ENCODE measurements around the gene KCNN1. TPM values are rescaled to one million over a fixed set of nuclear protein-coding genes. Genes with fewer than 3 reads are reported as not detected.
"Not testable (repeated sequence)": the region's sequence is repeated elsewhere in the genome, so short reads cannot be mapped to it uniquely, and the experiment has no call there.

Gene KCNN1
- total and polyA plus RNA-seq, 2 experiments from 2014 or later: 2.2 to 29.8 TPM

DNA sequence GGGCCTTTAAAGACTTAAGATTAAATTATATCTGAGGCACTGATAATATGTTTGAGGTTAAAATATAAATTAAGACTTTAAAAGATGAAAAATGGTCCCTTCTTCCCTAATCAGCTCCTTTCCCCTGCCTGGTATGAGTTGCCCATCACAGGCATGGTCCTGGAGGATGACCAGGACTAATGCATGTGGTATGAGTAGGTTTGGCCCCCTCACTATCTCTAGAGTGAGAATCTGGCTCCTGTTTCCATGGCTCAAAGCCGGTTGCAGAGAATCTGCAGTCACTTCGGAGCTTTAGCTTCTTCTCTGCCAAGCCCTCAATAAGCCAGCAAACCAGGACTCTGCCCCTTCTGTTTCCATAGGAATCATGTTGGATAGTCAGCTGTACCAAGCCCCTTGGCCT, 65.2 kb downstream of the KCNN1 start:
- not testable (repeated sequence) for H3K36me3 Mint-ChIP-seq (ENCODE audit: low read depth); H4K20me1 ChIP-seq (replicated peaks; ENCODE audit: insufficient read depth); H3F3A ChIP-seq (replicated peaks; ENCODE audit: low read depth); H2AFZ ChIP-seq; DNase-seq (ENCODE audit: low spot score); H3K4me1 Mint-ChIP-seq; H3K4me3 Mint-ChIP-seq; H3K27me3 Mint-ChIP-seq (ENCODE audit: insufficient read depth, low read depth, poor library complexity); H3K9me3 Mint-ChIP-seq; H3K79me2 ChIP-seq (replicated peaks; ENCODE audit: insufficient read depth); H3K9me2 ChIP-seq (ENCODE audit: insufficient read depth); H3K4me2 ChIP-seq; H3K4me3 ChIP-seq; H3K27ac ChIP-seq (ENCODE audit: low read depth); H3K27me3 ChIP-seq (ENCODE audit: insufficient read depth); H3K36me3 ChIP-seq (ENCODE audit: insufficient read depth); ATAC-seq; H3K27ac Mint-ChIP-seq; H3K4me1 ChIP-seq (ENCODE audit: insufficient read depth)

DNA sequence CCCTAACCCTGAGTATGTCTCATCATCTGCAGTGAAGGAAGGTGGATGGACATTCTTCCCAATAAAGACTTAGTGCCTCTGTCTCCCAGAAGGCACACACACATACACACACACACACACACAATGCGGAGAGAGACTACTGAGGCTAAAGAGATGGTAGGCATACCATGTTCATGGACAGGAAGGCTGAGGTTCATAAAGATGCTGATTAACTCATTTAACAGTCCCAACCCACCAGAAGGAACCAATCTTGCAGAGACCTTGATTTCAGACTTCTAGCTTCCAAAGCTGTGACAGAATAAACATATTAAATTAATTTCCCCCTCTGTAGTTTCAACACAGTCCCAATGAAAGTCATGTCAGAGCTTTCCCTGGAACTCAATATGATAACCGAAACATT, 74.1 kb downstream of the KCNN1 start:
- Mint-ChIP-seq H3K27me3 (ENCODE audit: insufficient read depth, low read depth, poor library complexity) (peaks cover 11% of the 10 kb centered on the region), H3K4me3 (no peak overlapping the region), H3K27ac (no peak overlapping the region), H3K4me1 (peaks cover 7% of the 10 kb centered on the region; the same call in 2 of the 3 replicates), H3K36me3 (ENCODE audit: low read depth) (no peaks in the 10 kb centered on the region), H3K9me3 (no peaks in the 10 kb centered on the region; the same call in 1 of the 3 replicates)
- DNase-seq (ENCODE audit: low spot score): no peak
- H3F3A ChIP-seq (replicated peaks; ENCODE audit: low read depth): no peaks in the 10 kb centered on the region
- no peaks in the 10 kb centered on the region for H3K79me2 ChIP-seq (replicated peaks; ENCODE audit: insufficient read depth)
- no peak overlapping the region for H3K4me3 ChIP-seq
- H3K4me2 ChIP-seq: no peak overlapping the region
- H3K4me1 ChIP-seq (ENCODE audit: insufficient read depth): no peaks in the 10 kb centered on the region
- no peaks in the 10 kb centered on the region for H4K20me1 ChIP-seq (replicated peaks; ENCODE audit: insufficient read depth)
- H3K27me3 ChIP-seq (ENCODE audit: insufficient read depth): no peaks in the 10 kb centered on the region
- no peak for ATAC-seq
- no peaks in the 10 kb centered on the region for H3K9me2 ChIP-seq (ENCODE audit: insufficient read depth)
- H2AFZ ChIP-seq: no peak overlapping the region
- no peaks in the 10 kb centered on the region for H3K36me3 ChIP-seq (ENCODE audit: insufficient read depth)
- H3K27ac ChIP-seq (ENCODE audit: low read depth): no peak overlapping the region
- TF ChIP-seq EZH2phosphoT487 (IDR thresholded peaks at IDR 0.05; ENCODE audit: unreplicated experiment): no peak
- no peak for TF ChIP-seq ETS1 (IDR thresholded peaks at IDR 0.05)
- TF ChIP-seq ZNF462 (CRISPR knock-in tag; IDR thresholded peaks at IDR 0.05): no peak
- TF ChIP-seq JUNB (IDR thresholded peaks at IDR 0.05; ENCODE audit: unreplicated experiment): no peak
- TF ChIP-seq POLR2AphosphoS5 (IDR thresholded peaks at IDR 0.05; ENCODE audit: low read depth): no peak
- TF ChIP-seq EZH2 (IDR thresholded peaks at IDR 0.05; ENCODE audit: low read depth, unreplicated experiment): no peak
- TF ChIP-seq STAT1 (IDR thresholded peaks at IDR 0.05; ENCODE audit: unreplicated experiment): no peak
- TF ChIP-seq CTCF (conservative IDR thresholded peaks at IDR 0.05; ENCODE audit: low read depth in 2 of 2): no peak
- no peak for TF ChIP-seq CREB1 (CRISPR knock-in tag; IDR thresholded peaks at IDR 0.05; ENCODE audit: low read depth)
- no peak for TF ChIP-seq ZNF114 (CRISPR knock-in tag; IDR thresholded peaks at IDR 0.05)
- no peak for TF ChIP-seq NANOG (IDR thresholded peaks at IDR 0.05; ENCODE audit: borderline replicate concordance)
